ENCODE results near the gene TEX12.

The TEX12 gene

GRCh38 chr11:112210890-112211289 lies 43.7 kb downstream of the TEX12 start:
- no peak overlapping the region for H3K4me3 ChIP-seq (replicated peaks in 1 of 2; ENCODE audit: low read depth in 2 of 2, low read length in 2 of 2)
- TF ChIP-seq CTCF (IDR thresholded peaks at IDR 0.05; ENCODE audit: low read depth, low read length): no peak
- no peak for DNase-seq (ENCODE audit: low read depth in 2 of 2)

- DNase-seq (ENCODE audit: low read depth in 2 of 2): no peak
- TF ChIP-seq CTCF (IDR thresholded peaks at IDR 0.05; ENCODE audit: low read depth, low read length): no peak
- no peak overlapping the region for H3K4me3 ChIP-seq (replicated peaks in 1 of 2; ENCODE audit: low read depth in 2 of 2, low read length in 2 of 2)
Measured at GRCh38 chr11:112211536-112211935, 44.4 kb downstream of the TEX12 start.

GRCh38 chr11:112212290-112212689 lies 45.1 kb downstream of the TEX12 start:
- H3K4me3 ChIP-seq (replicated peaks in 1 of 2; ENCODE audit: low read depth in 2 of 2, low read length in 2 of 2): no peak overlapping the region
- no peak for DNase-seq (ENCODE audit: low read depth in 2 of 2)
- TF ChIP-seq CTCF (IDR thresholded peaks at IDR 0.05; ENCODE audit: low read depth, low read length): no peak

- no peak for TF ChIP-seq CTCF (IDR thresholded peaks at IDR 0.05; ENCODE audit: low read depth, low read length)
- H3K4me3 ChIP-seq (replicated peaks in 1 of 2; ENCODE audit: low read depth in 2 of 2, low read length in 2 of 2): no peak overlapping the region
- peak in 1 of 2 donors; percentile 45 for DNase-seq (ENCODE audit: low read depth in 2 of 2)
Measured at GRCh38 chr11:112212710-112213109, 45.5 kb downstream of the TEX12 start.

GRCh38 chr11:112213753-112214152 lies 46.6 kb downstream of the TEX12 start:
- peak; percentile 30 to 37 for DNase-seq (ENCODE audit: low read depth in 2 of 2)
- no peak for TF ChIP-seq CTCF (IDR thresholded peaks at IDR 0.05; ENCODE audit: low read depth, low read length)
- no peak overlapping the region for H3K4me3 ChIP-seq (replicated peaks in 1 of 2; ENCODE audit: low read depth in 2 of 2, low read length in 2 of 2)

GRCh38 chr11:112215621-112216020 lies 48.4 kb downstream of the TEX12 start:
- H3K4me3 ChIP-seq (replicated peaks in 1 of 2; ENCODE audit: low read depth in 2 of 2, low read length in 2 of 2): no peak overlapping the region
- no peak for TF ChIP-seq CTCF (IDR thresholded peaks at IDR 0.05; ENCODE audit: low read depth, low read length)
- no peak for DNase-seq (ENCODE audit: low read depth in 2 of 2)

- H3K4me3 ChIP-seq (replicated peaks in 1 of 2; ENCODE audit: low read depth in 2 of 2, low read length in 2 of 2): no peak overlapping the region
- no peak for TF ChIP-seq CTCF (IDR thresholded peaks at IDR 0.05; ENCODE audit: low read depth, low read length)
- peak in 1 of 2 donors; percentile 63 for DNase-seq (ENCODE audit: low read depth in 2 of 2)
Measured at GRCh38 chr11:112216561-112217105, 49.5 kb downstream of the TEX12 start.
